GM12878 (cell line): ENCODE data around the gene ZBTB4. TPM values are rescaled to one million over a fixed set of nuclear protein-coding genes. Genes with fewer than 3 reads are reported as not detected.

Experiments
- ATAC-seq: fragments of 200-7000 bp; cut with Tn5 transposase; 3 replicates; pipeline ENCODE4 v1.9.1; 2020; ENCODE audit warnings: mild to moderate bottlenecking, moderate library complexity
- BruUV-seq: library from RNA; stranded (reverse); fragments of 400-500 nt; replicated peaks from 2 replicates; lab custom pipeline; 2021; lab: Mats Ljungman, UMichigan
- CTCF ChIA-PET: fragments of 300-600 bp; sonication (Branson Sonifier 250); formaldehyde crosslinking; extraction: SDS; loops from one replicate; lab custom pipeline; 2021; ENCODE audit warnings: inconsistent platforms; lab: Yijun Ruan, JAX
- POLR2A ChIA-PET: fragments of 350-600 bp; formaldehyde crosslinking; extraction: SDS; loops from one replicate; lab custom pipeline; 2021; ENCODE audit warnings: inconsistent platforms; lab: Charles Lee
- RAD21 ChIA-PET: fragments of 300-600 bp; sonication (Branson Sonifier 250); formaldehyde crosslinking; loops from one replicate; lab custom pipeline; 2023; ENCODE audit warnings: antibody characterized with exemption; ENCODE audit not compliant: unreplicated experiment; lab: Charles Lee
- SMC1A ChIA-PET: fragments of 300-600 bp; sonication (Branson Sonifier 250); formaldehyde crosslinking; loops from one replicate; lab custom pipeline; 2023; ENCODE audit not compliant: unreplicated experiment, uncharacterized antibody; lab: Charles Lee
- DNase-seq: peaks from one replicate; pipeline ENCODE4 v3.0.0-alpha.2; 2011; ENCODE audit warnings: low read depth, low spot score
- FAIRE-seq: peaks from 3 replicates; lab custom pipeline; 2011; peaks lifted over from hg19 to GRCh38; lab: Jason Lieb, UNC
- H2AFZ ChIP-seq: 2 replicates; pipeline ENCODE4 v1.6.0; 2011; ENCODE audit warnings: low read depth, low read length, control low read depth; ENCODE audit not compliant: control insufficient read depth
- H3K27ac ChIP-seq: 2 replicates; pipeline ENCODE4 v1.5.1; 2011; ENCODE audit warnings: control low read depth; ENCODE audit not compliant: control insufficient read depth, insufficient read depth
- H3K27me3 ChIP-seq, 2 experiments: replicated peaks in 1 of 2; 2 replicates each; pipeline versions ENCODE4 v1.6.0 to v1.6.1; 2011; ENCODE audit warnings: low read length in 1 of 2; ENCODE audit not compliant: control insufficient read depth in 2 of 2, insufficient read depth in 2 of 2
- H3K36me3 ChIP-seq, 2 experiments: 2 replicates each; pipeline ENCODE4 v1.5.1; 2011; ENCODE audit warnings: low read length in 1 of 2; ENCODE audit not compliant: control insufficient read depth in 2 of 2, insufficient read depth in 2 of 2
- H3K4me1 ChIP-seq: 2 replicates; pipeline ENCODE4 v1.6.1; 2011; ENCODE audit warnings: mild to moderate bottlenecking, low read length, moderate library complexity, mixed read lengths; ENCODE audit not compliant: control insufficient read depth, insufficient read depth
- H3K4me2 ChIP-seq: 2 replicates; pipeline ENCODE4 v1.6.0; 2011; ENCODE audit warnings: control low read depth; ENCODE audit not compliant: control insufficient read depth, insufficient read depth
- H3K4me3 ChIP-seq: fragments of 200-600 bp; sonication (generic); 2 replicates; pipeline ENCODE4 v1.5.1; 2016
- H3K79me2 ChIP-seq: 2 replicates; pipeline ENCODE4 v1.6.0; 2011; ENCODE audit warnings: low read length; ENCODE audit not compliant: control insufficient read depth, insufficient read depth
- H3K9ac ChIP-seq: 2 replicates; pipeline ENCODE4 v1.8.0; 2011; ENCODE audit warnings: low read length, control low read depth, mixed read lengths; ENCODE audit not compliant: control insufficient read depth, insufficient read depth
- H3K9me3 ChIP-seq: replicated peaks from 3 replicates; pipeline ENCODE4 v1.5.1; 2011; ENCODE audit warnings: mild to moderate bottlenecking, low read length; ENCODE audit not compliant: control insufficient read depth, insufficient read depth
- H4K20me1 ChIP-seq: 2 replicates; pipeline ENCODE4 v1.6.0; 2011; ENCODE audit not compliant: control insufficient read depth, insufficient read depth
- BHLHE40 ChIP-seq, 2 experiments: fragments of 450-650 bp in 1 of 2; IDR thresholded peaks; 2 replicates each; pipeline ENCODE4 v1.6.1; 2011 to 2017; ENCODE audit warnings: low read depth in 2 of 2, borderline replicate concordance in 1 of 2, improper control_type of control experiment in 1 of 2, low read length in 1 of 2, mild to moderate bottlenecking in 1 of 2
- CBX5 ChIP-seq: sonication (generic); IDR thresholded peaks from 2 replicates; pipeline ENCODE4 v1.6.1; 2016; ENCODE audit warnings: low read depth, moderate library complexity, mild to moderate bottlenecking, inconsistent platforms
- HCFC1 ChIP-seq: fragments of 150-350 bp; IDR thresholded peaks from 2 replicates; pipeline ENCODE4 v1.6.1; 2014; ENCODE audit warnings: low read length
- HDAC2 ChIP-seq: fragments of 200-600 bp; sonication (generic); IDR thresholded peaks from 2 replicates; pipeline ENCODE4 v1.6.1; 2017
- NFYA ChIP-seq: IDR thresholded peaks from 2 replicates; pipeline ENCODE4 v1.6.1; 2011; ENCODE audit warnings: low read depth, mild to moderate bottlenecking, low read length, improper control_type of control experiment, borderline replicate concordance
- NRF1 ChIP-seq: conservative IDR thresholded peaks from 2 replicates; pipeline ENCODE4 v1.6.1; 2011; ENCODE audit warnings: mild to moderate bottlenecking, low read depth, low read length, improper control_type of control experiment
- POLR2A ChIP-seq: IDR thresholded peaks from 2 replicates; pipeline ENCODE4 v1.6.1; 2011; ENCODE audit warnings: low read depth, mild to moderate bottlenecking, low read length
- RFX5 ChIP-seq: IDR thresholded peaks from 2 replicates; pipeline ENCODE4 v1.6.1; 2011; ENCODE audit warnings: low read depth, low read length, improper control_type of control experiment
- SMAD5 ChIP-seq: IDR thresholded peaks from 2 replicates; pipeline ENCODE4 v1.6.1; 2016; ENCODE audit warnings: antibody characterized with exemption, low read depth
- ZNF622 ChIP-seq: fragments of 450-650 bp; IDR thresholded peaks from 2 replicates; pipeline ENCODE4 v1.6.1; 2017; ENCODE audit warnings: mild to moderate bottlenecking, inconsistent platforms
- WGBS: methylation state at CpG from one replicate; pipeline ENCODE4 v1.1.6; 2016; ENCODE audit warnings: low lambda C conversion rate; ENCODE audit not compliant: insufficient replicate concordance, insufficient coverage; ENCODE audit errors: missing lambda C conversion rate; 5-methylcytosine and 5-hydroxymethylcytosine counted together
- in situ Hi-C: fragments of 300-500 bp; cut with MboI; formaldehyde crosslinking; loops from 9 replicates; pipeline ENCODE4 v1.14.3; 2018; ENCODE audit warnings: mixed read lengths
- intact Hi-C: fragments of 100-400 bp; cut with micrococcal nuclease; formaldehyde crosslinking; loops from one replicate; pipeline ENCODE4 v1.14.2; 2022; ENCODE audit not compliant: unreplicated experiment
- polyA plus RNA-seq, 11 experiments: library from polyadenylated mRNA; depleted of rRNA in 4 of 11; unstranded in 6 of 11; stranded (reverse) in 5 of 11; fragments of >200 nt; fragmentation: Nextera tagmentation in 4 of 11; fragmentation: Illumina TruSeq in 1 of 11; extraction: Ambion mirVana in 4 of 11; extraction: Trizol in 1 of 11; gene quantifications; 1 replicate in 1 of 11; 2 replicates in 10 of 11; pipeline versions ENCODE4 v1.2.1 to v1.2.3, GENCODE V29; 2011 to 2016; ENCODE audit warnings: inconsistent platforms in 2 of 11, missing spikeins in 2 of 11, low read depth in 1 of 11
- total RNA-seq, 4 experiments: library from RNA; depleted of rRNA in 3 of 4; stranded (reverse); fragments of >200 nt in 3 of 4; fragmentation: Illumina TruSeq in 1 of 4; extraction: Trizol in 1 of 4; gene quantifications; 2 replicates each; pipeline versions ENCODE4 v1.2.1 to v1.2.3, GENCODE V29; 2013 to 2021
- TF ChIP-seq, protein P1 (sequence below): fragments of 450-650 bp; IDR thresholded peaks from 2 replicates; pipeline ENCODE4 v1.6.1; 2018; ENCODE audit warnings: borderline replicate concordance, mild to moderate bottlenecking; ENCODE audit not compliant: partially characterized antibody

Gene ZBTB4
- total and polyA plus RNA-seq, 10 of the 15 experiments (the other 5 are each of a cell fraction or from before 2014, with no cell fraction given), result 2.0 to 14.9 (median 6.9) TPM

GRCh38 chr17:7418472-7419152 lies 60.8 kb downstream of the ZBTB4 start:
- no peak for DNase-seq
- Histone ChIP-seq H3K79me2 (no peaks in the 10 kb centered on the region), H3K4me1 (no peaks in the 10 kb centered on the region), H3K36me3 (no peaks in the 10 kb centered on the region), H3K9ac (no peak overlapping the region), H3K27ac (no peak overlapping the region), H2AFZ (no peak overlapping the region), H4K20me1 (no peaks in the 10 kb centered on the region), H3K4me3 (no peak overlapping the region), H3K9me3 (no peaks in the 10 kb centered on the region), H3K27me3 (no peaks in the 10 kb centered on the region; a peak in 1 of 4 replicates), H3K4me2 (no peak overlapping the region)
- no peak for ATAC-seq
- intact Hi-C loops (no loop called here), in situ Hi-C loops (no loop called here)
- ChIA-PET RAD21 (no interaction called here), SMC1A (no interaction called here), POLR2A (interaction anchor here (1.2 kb wide), 1 partner anchor 10 kb away, joined by 3 read pairs; no protein-coding TSS in a partner anchor), CTCF (interaction anchor here (0.6 kb wide), 1 partner anchor 141 kb away, joined by 3 read pairs; no protein-coding TSS in a partner anchor)
- no TSS peak for BruUV-seq
- FAIRE-seq, result no peak
- 19% methylated on average over 15 of the region's 18 CpGs for WGBS
- TF ChIP-seq HDAC2 (no peak), HCFC1 (no peak), NRF1 (no peak), SMAD5 (no peak), RFX5 (no peak), CBX5 (no peak), POLR2A (no peak), NFYA (no peak), ZNF622 (no peak), BHLHE40 (IDR thresholded peaks at IDR 0.05; ENCODE audit: borderline replicate concordance in 1 of 2, low read depth in 2 of 2, low read length in 1 of 2) (no peak)
- TF ChIP-seq, protein P1, sequence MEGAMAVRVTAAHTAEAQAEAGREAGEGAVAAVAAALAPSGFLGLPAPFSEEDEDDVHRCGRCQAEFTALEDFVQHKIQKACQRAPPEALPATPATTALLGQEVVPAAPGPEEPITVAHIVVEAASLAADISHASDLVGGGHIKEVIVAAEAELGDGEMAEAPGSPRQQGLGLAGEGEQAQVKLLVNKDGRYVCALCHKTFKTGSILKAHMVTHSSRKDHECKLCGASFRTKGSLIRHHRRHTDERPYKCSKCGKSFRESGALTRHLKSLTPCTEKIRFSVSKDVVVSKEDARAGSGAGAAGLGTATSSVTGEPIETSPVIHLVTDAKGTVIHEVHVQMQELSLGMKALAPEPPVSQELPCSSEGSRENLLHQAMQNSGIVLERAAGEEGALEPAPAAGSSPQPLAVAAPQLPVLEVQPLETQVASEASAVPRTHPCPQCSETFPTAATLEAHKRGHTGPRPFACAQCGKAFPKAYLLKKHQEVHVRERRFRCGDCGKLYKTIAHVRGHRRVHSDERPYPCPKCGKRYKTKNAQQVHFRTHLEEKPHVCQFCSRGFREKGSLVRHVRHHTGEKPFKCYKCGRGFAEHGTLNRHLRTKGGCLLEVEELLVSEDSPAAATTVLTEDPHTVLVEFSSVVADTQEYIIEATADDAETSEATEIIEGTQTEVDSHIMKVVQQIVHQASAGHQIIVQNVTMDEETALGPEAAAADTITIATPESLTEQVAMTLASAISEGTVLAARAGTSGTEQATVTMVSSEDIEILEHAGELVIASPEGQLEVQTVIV, result no peak
